Prostate gland (tissue), 2 donors: ENCODE data around the gene UBE2H.

Source experiments
- POLR2A ChIP-seq: fragments of 450-650 bp; IDR thresholded peaks from one replicate; pipeline ENCODE4 v1.6.1; 2016; ENCODE audit warnings: antibody characterized with exemption, mild to moderate bottlenecking
- TF ChIP-seq, protein P1 (sequence below), 4 experiments: fragments of 200-600 bp in 2 of 4; fragments of 450-650 bp in 2 of 4; sonication (generic) in 2 of 4; IDR thresholded peaks; 1 replicate in 3 of 4; 2 replicates in 1 of 4; pipeline ENCODE4 v1.5.1; 2016 to 2019; ENCODE audit warnings: antibody characterized with exemption in 4 of 4, mild to moderate bottlenecking in 2 of 4, moderate library complexity in 2 of 4

DNA sequence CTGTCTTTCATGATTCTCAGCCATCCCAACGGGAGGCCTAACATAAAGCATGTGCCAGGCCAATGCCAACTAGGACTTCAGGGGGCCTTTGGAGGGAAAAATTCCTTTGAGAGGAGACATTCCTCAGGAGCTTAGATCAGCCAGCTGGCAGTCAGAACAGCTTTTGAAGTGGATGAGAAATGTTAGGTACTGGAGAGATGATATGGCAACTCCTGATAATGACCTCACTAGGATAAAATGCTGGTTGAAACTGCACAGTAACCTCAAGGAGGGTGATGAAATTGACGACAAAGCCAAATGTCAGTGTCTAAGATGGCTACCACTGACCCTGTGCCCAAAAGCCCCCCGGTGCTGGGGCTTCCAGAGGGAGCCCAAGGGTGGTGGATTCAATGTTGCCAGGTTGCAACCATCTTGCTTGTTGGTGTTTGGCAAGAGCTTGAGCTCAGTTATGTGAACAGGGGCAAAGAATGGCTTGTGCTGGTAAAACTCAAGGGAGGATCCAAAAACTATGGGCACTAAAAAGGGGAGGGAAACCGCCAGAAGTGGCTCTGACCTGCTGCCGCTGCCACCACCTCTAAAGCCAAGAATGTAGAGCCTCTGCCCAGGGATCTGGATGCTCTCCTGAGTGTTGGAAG, 121.2 kb downstream of the UBE2H start:
- TF ChIP-seq, protein P1, sequence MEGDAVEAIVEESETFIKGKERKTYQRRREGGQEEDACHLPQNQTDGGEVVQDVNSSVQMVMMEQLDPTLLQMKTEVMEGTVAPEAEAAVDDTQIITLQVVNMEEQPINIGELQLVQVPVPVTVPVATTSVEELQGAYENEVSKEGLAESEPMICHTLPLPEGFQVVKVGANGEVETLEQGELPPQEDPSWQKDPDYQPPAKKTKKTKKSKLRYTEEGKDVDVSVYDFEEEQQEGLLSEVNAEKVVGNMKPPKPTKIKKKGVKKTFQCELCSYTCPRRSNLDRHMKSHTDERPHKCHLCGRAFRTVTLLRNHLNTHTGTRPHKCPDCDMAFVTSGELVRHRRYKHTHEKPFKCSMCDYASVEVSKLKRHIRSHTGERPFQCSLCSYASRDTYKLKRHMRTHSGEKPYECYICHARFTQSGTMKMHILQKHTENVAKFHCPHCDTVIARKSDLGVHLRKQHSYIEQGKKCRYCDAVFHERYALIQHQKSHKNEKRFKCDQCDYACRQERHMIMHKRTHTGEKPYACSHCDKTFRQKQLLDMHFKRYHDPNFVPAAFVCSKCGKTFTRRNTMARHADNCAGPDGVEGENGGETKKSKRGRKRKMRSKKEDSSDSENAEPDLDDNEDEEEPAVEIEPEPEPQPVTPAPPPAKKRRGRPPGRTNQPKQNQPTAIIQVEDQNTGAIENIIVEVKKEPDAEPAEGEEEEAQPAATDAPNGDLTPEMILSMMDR (IDR thresholded peaks at IDR 0.05), result no peak
- TF ChIP-seq POLR2A, result no peak
